H9 (cell line): ENCODE results near the gene UFSP1. TPM values are rescaled to one million over a fixed set of nuclear protein-coding genes. Genes with fewer than 3 reads are reported as not detected.
A peak's percentile ranks its signal among the peaks of the same experiment; 100 is the strongest.

Experiments
- DNase-seq: peaks from one replicate; pipeline ENCODE4 v3.0.0-alpha.2; 2017
- H2AFZ ChIP-seq: one replicate; pipeline ENCODE4 v1.6.1; 2013; ENCODE audit warnings: mild to moderate bottlenecking, low read length, control low read depth, moderate library complexity
- H2AK5ac ChIP-seq: 2 replicates; pipeline ENCODE4 v1.6.1; 2013; ENCODE audit warnings: low read length, control low read depth, mixed read lengths; ENCODE audit not compliant: insufficient read length
- H2BK120ac ChIP-seq: one replicate; pipeline ENCODE4 v1.6.1; 2013; ENCODE audit warnings: low read depth, mild to moderate bottlenecking, low read length, control low read depth, inconsistent platforms; ENCODE audit not compliant: poor library complexity, severe bottlenecking
- H2BK12ac ChIP-seq: 2 replicates; pipeline ENCODE4 v1.6.1; 2013; ENCODE audit warnings: low read length, control low read depth, mixed read lengths, low read depth; ENCODE audit not compliant: insufficient read length
- H2BK15ac ChIP-seq: 2 replicates; pipeline ENCODE4 v1.6.1; 2013; ENCODE audit warnings: low read depth, low read length, control low read depth
- H2BK20ac ChIP-seq: one replicate; pipeline ENCODE4 v1.6.1; 2013; ENCODE audit warnings: low read depth, mild to moderate bottlenecking, low read length, control low read depth, inconsistent platforms; ENCODE audit not compliant: poor library complexity, severe bottlenecking
- H2BK5ac ChIP-seq: 2 replicates; pipeline ENCODE4 v1.6.1; 2013; ENCODE audit warnings: low read length, control low read depth, mixed read lengths; ENCODE audit not compliant: insufficient read length
- H3K14ac ChIP-seq: 2 replicates; pipeline ENCODE4 v1.6.1; 2013; ENCODE audit warnings: low read length, control low read depth; ENCODE audit not compliant: insufficient read depth
- H3K18ac ChIP-seq: 2 replicates; pipeline ENCODE4 v1.6.1; 2013; ENCODE audit warnings: low read depth, mild to moderate bottlenecking, mixed read lengths, low read length, control low read depth; ENCODE audit not compliant: insufficient read length
- H3K23ac ChIP-seq: 2 replicates; pipeline ENCODE4 v1.6.1; 2013; ENCODE audit warnings: low read length, control low read depth, mixed read lengths, low read depth; ENCODE audit not compliant: insufficient read length
- H3K23me2 ChIP-seq: 2 replicates; pipeline ENCODE4 v1.6.1; 2013; ENCODE audit warnings: low read depth, mild to moderate bottlenecking, mixed read lengths, low read length, control low read depth; ENCODE audit not compliant: insufficient read length, poor library complexity, severe bottlenecking
- H3K27ac ChIP-seq: 2 replicates; pipeline ENCODE4 v1.5.1; 2013; ENCODE audit warnings: low read length, control low read depth, mixed read lengths, low read depth; ENCODE audit not compliant: insufficient read length
- H3K27me3 ChIP-seq: 2 replicates; pipeline ENCODE4 v1.6.1; 2013; ENCODE audit warnings: low read length, control low read depth, inconsistent platforms; ENCODE audit not compliant: insufficient read depth
- H3K4ac ChIP-seq: 2 replicates; pipeline ENCODE4 v1.6.1; 2013; ENCODE audit warnings: low read depth, mild to moderate bottlenecking, control low read depth, inconsistent platforms, low read length, moderate library complexity
- H3K4me1 ChIP-seq: 2 replicates; pipeline ENCODE4 v1.6.1; 2013; ENCODE audit warnings: low read length, control low read depth, inconsistent platforms; ENCODE audit not compliant: insufficient read depth
- H3K4me2 ChIP-seq: 2 replicates; pipeline ENCODE4 v1.6.1; 2013; ENCODE audit warnings: low read length, control low read depth, mixed read lengths; ENCODE audit not compliant: insufficient read length, insufficient read depth
- H3K56ac ChIP-seq: 2 replicates; pipeline ENCODE4 v1.6.1; 2013; ENCODE audit warnings: low read depth, mild to moderate bottlenecking, mixed read lengths, low read length, control low read depth; ENCODE audit not compliant: insufficient read length
- H3K79me1 ChIP-seq: 2 replicates; pipeline ENCODE4 v1.6.1; 2013; ENCODE audit warnings: low read depth, mild to moderate bottlenecking, moderate library complexity, low read length, control low read depth, inconsistent platforms; ENCODE audit not compliant: insufficient read depth, poor library complexity, severe bottlenecking
- H3K79me2 ChIP-seq: 2 replicates; pipeline ENCODE4 v1.6.1; 2013; ENCODE audit warnings: low read length, control low read depth, inconsistent platforms; ENCODE audit not compliant: insufficient read depth
- H3K9ac ChIP-seq: 2 replicates; pipeline ENCODE4 v1.6.1; 2013; ENCODE audit warnings: low read length, control low read depth, mixed read lengths; ENCODE audit not compliant: insufficient read length; ENCODE audit errors: extremely low read depth
- H3K9me3 ChIP-seq: one replicate; pipeline ENCODE4 v1.6.1; 2013; ENCODE audit warnings: low read depth, low read length, inconsistent platforms; ENCODE audit not compliant: control insufficient read depth
- H3T11ph ChIP-seq: one replicate; pipeline ENCODE4 v1.6.1; 2013; ENCODE audit warnings: mild to moderate bottlenecking, low read length, control low read depth, inconsistent platforms
- H4K20me1 ChIP-seq: one replicate; pipeline ENCODE4 v1.6.1; 2013; ENCODE audit not compliant: control insufficient read depth, insufficient read length, insufficient read depth
- H4K5ac ChIP-seq: 2 replicates; pipeline ENCODE4 v1.6.1; 2013; ENCODE audit warnings: low read depth, mild to moderate bottlenecking, mixed read lengths, low read length, control low read depth; ENCODE audit not compliant: insufficient read length
- H4K8ac ChIP-seq: replicated peaks from 2 replicates; pipeline ENCODE4 v1.6.1; 2013; ENCODE audit warnings: low read length, control low read depth, mixed read lengths, low read depth; ENCODE audit not compliant: insufficient read length
- H4K91ac ChIP-seq: 2 replicates; pipeline ENCODE4 v1.6.1; 2013; ENCODE audit warnings: low read depth, mild to moderate bottlenecking, moderate library complexity, mixed read lengths, low read length, control low read depth; ENCODE audit not compliant: insufficient read length
- H3K27ac Mint-ChIP-seq, 3 experiments: 2 replicates in 2 of 3; 3 replicates in 1 of 3; pipeline ENCODE4 v1.8.0; 2020 to 2021; ENCODE audit warnings: mixed read lengths in 3 of 3, mild to moderate bottlenecking in 1 of 3, moderate library complexity in 1 of 3
- H3K27me3 Mint-ChIP-seq: 2 replicates; pipeline ENCODE4 v1.8.0; 2021; ENCODE audit warnings: low read depth, mild to moderate bottlenecking, moderate library complexity, mixed read lengths
- H3K36me3 Mint-ChIP-seq, 3 experiments: 2 replicates in 2 of 3; 3 replicates in 1 of 3; pipeline ENCODE4 v1.8.0; 2020 to 2021; ENCODE audit warnings: low read depth in 3 of 3, mixed read lengths in 3 of 3; ENCODE audit not compliant: insufficient read depth in 1 of 3
- H3K4me1 Mint-ChIP-seq, 2 experiments: 2 replicates each; pipeline ENCODE4 v1.8.0; 2020; ENCODE audit warnings: mixed read lengths in 2 of 2
- H3K4me3 Mint-ChIP-seq, 2 experiments: 2 replicates in 1 of 2; 3 replicates in 1 of 2; pipeline ENCODE4 v1.8.0; 2020 to 2021; ENCODE audit warnings: mild to moderate bottlenecking in 2 of 2, mixed read lengths in 2 of 2, moderate library complexity in 1 of 2
- H3K9me3 Mint-ChIP-seq, 2 experiments: 2 replicates in 1 of 2; 3 replicates in 1 of 2; pipeline ENCODE4 v1.8.0; 2020; ENCODE audit warnings: mild to moderate bottlenecking in 2 of 2, mixed read lengths in 2 of 2, moderate library complexity in 1 of 2
- CTCF ChIP-seq: fragments of 200-600 bp; sonication (generic); conservative IDR thresholded peaks from 3 replicates; pipeline ENCODE4 v1.8.0; 2021; ENCODE audit warnings: antibody characterized with exemption, mild to moderate bottlenecking
- WGBS: extraction: QIAGEN DNeasy Blood & Tissue Kit; methylation state at CpG from one replicate; pipeline ENCODE4 v1.1.7; 2013; ENCODE audit warnings: missing lambda C conversion rate, low lambda C conversion rate, mixed read lengths; ENCODE audit not compliant: insufficient read length; ENCODE audit errors: extremely low coverage; 5-methylcytosine and 5-hydroxymethylcytosine counted together
- total RNA-seq: library from RNA; stranded (reverse); gene quantifications from 2 replicates; pipeline ENCODE4 v1.2.1, GENCODE V29; 2021

Gene UFSP1
- total RNA-seq, 1 experiment from 2014 or later: 4.3 TPM

GRCh38 chr7:100884736-100885439, 4.6 kb downstream of the UFSP1 start:
- H2AFZ ChIP-seq: no peak overlapping the region
- H3K79me2 ChIP-seq: peaks cover 8% of the 10 kb centered on the region; the same call in 1 of the 2 replicates
- H4K20me1 ChIP-seq: no peaks in the 10 kb centered on the region
- H3T11ph ChIP-seq: no peak overlapping the region
- H2BK5ac ChIP-seq: no peak overlapping the region
- WGBS: no CpG with 5 or more reads among the region's 29 CpGs
- no peak overlapping the region for H2BK15ac ChIP-seq
- H2BK12ac ChIP-seq: no peak overlapping the region
- no peak for DNase-seq
- H2BK120ac ChIP-seq: no peak overlapping the region
- no peak overlapping the region for H4K8ac ChIP-seq
- H3K27ac ChIP-seq: no peak overlapping the region
- H3K27me3 ChIP-seq: no peaks in the 10 kb centered on the region
- no peak overlapping the region for H3K14ac ChIP-seq
- no peak overlapping the region for H3K23ac ChIP-seq
- no peaks in the 10 kb centered on the region; the same call in 1 of the 2 replicates for H3K27me3 Mint-ChIP-seq
- peak overlapping the region in 2 of 3 experiments; percentile 77 to 88; a peak in 4 of 7 replicates for H3K27ac Mint-ChIP-seq
- no peaks in the 10 kb centered on the region for H3K9me3 Mint-ChIP-seq
- no peak overlapping the region for H3K9ac ChIP-seq
- H3K4me1 Mint-ChIP-seq: peaks cover 28 to 47% of the 10 kb centered on the region in 2 experiments
- no peak overlapping the region for H2BK20ac ChIP-seq
- H3K4ac ChIP-seq: no peak overlapping the region
- H4K91ac ChIP-seq: no peak overlapping the region
- H3K23me2 ChIP-seq: peaks cover 8% of the 10 kb centered on the region
- no peak overlapping the region for H3K56ac ChIP-seq
- no peaks in the 10 kb centered on the region; the same call in 1 of the 2 replicates for H3K4me1 ChIP-seq
- H3K79me1 ChIP-seq: peaks cover 6% of the 10 kb centered on the region
- H3K4me3 Mint-ChIP-seq: 0 out of 5 replicates have a peak overlapping the region, but pooled peaks of 1 of the 2 experiments have one; percentile 7
- H3K9me3 ChIP-seq: no peaks in the 10 kb centered on the region
- TF ChIP-seq CTCF: no peak
- H2AK5ac ChIP-seq: no peak overlapping the region
- H3K4me2 ChIP-seq: no peak overlapping the region
- no peak overlapping the region for H4K5ac ChIP-seq
- peaks cover 77 to 89% (median 88%) of the 10 kb centered on the region in 3 experiments for H3K36me3 Mint-ChIP-seq
- no peak overlapping the region for H3K18ac ChIP-seq
